Esophagus muscularis mucosa (tissue), 3 donors: ENCODE data around the gene ERN1.

ENCODE experiments used
- CTCF ChIP-seq, 3 experiments: fragments of 200-600 bp in 2 of 3; fragments of 450-650 bp in 1 of 3; sonication (generic) in 2 of 3; IDR thresholded peaks; one replicate each; pipeline ENCODE4 v1.5.1; 2017 to 2019; ENCODE audit warnings: antibody characterized with exemption in 3 of 3, mild to moderate bottlenecking in 2 of 3, moderate library complexity in 1 of 3
- POLR2A ChIP-seq: fragments of 450-650 bp; IDR thresholded peaks from one replicate; pipeline ENCODE4 v1.6.1; 2017; ENCODE audit warnings: antibody characterized with exemption, moderate library complexity, mild to moderate bottlenecking, low read depth
- POLR2AphosphoS5 ChIP-seq, 2 donors: sonication (generic); formaldehyde crosslinking; IDR thresholded peaks; one replicate each; pipeline ENCODE4 v1.6.1; 2017; ENCODE audit warnings: antibody characterized with exemption in 2 of 2

DNA sequence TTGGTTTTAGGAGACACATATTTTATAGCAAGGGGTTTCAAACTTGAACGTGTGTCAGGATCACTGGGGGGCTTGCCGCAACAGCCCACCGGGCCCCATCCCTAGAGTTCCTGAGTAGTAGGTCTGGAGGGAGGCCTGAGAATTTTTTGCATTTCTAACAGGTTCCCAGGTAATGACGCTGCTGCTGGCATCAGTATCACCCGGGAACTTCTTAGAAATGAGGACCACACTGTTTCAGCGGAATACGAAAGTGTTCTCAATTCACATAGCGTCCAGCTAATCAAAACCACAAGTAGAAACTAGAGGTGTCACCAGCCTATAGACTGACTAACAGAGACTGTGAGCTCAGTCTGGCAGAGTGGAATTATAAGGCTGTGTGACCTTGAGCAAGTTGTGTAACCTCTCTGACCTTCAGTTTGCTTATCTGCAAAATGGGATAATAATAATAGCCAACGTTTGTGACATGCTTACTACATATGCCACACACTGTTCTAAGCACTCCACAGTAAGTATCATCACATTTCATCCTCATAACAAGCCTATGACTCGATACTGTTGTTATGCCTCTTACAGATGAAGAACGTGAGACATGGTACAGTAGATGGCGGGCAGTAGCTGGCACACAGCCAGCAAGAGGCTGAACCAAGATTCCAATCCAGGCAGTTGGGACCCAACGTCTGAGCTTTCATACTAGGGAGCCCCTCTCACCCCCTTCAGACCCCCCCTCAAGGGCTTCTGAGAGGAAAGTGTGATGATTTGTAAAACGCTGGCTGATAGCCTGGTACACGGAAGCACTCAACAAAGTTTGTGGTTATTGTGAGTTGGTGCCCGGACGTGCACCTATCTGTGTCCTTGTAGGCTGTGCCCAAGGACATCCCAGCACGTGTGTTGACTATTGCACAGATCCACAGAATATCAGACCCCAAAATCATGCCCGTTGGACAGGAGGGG is 104.9 kb downstream of the ERN1 start:
- TF ChIP-seq CTCF (IDR thresholded peaks at IDR 0.05) (no peak), POLR2AphosphoS5 (IDR thresholded peaks at IDR 0.05) (no peak), POLR2A (no peak)
